GM19099 (cell line): ENCODE data around the gene FECH.

Experiments
- POLR2A ChIP-seq: IDR thresholded peaks from 3 replicates; pipeline ENCODE4 v1.6.1; 2011; ENCODE audit warnings: low read depth; ENCODE audit not compliant: insufficient read length; ENCODE audit errors: extremely low read depth

The FECH gene

DNA sequence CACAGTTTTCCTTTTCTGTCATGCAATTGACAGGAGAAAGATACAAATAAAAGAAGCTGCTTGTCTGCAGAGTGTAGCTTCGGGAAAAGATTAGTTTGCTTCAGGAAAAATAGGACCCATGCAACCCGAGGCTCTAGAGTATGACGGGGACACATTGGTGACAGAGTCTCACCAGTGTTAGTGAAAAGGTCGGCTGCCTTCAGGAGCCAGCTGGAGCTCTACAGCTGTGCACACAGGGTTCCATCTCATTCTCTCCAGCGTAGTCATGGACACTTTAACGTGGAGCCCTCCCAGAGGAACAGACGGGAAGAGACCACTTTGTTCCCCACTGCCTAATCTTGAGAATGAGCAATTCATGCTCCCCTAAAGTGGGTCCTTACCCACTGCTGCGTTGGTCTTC is 42.9 kb downstream of the FECH start:
- TF ChIP-seq POLR2A = no peak

DNA sequence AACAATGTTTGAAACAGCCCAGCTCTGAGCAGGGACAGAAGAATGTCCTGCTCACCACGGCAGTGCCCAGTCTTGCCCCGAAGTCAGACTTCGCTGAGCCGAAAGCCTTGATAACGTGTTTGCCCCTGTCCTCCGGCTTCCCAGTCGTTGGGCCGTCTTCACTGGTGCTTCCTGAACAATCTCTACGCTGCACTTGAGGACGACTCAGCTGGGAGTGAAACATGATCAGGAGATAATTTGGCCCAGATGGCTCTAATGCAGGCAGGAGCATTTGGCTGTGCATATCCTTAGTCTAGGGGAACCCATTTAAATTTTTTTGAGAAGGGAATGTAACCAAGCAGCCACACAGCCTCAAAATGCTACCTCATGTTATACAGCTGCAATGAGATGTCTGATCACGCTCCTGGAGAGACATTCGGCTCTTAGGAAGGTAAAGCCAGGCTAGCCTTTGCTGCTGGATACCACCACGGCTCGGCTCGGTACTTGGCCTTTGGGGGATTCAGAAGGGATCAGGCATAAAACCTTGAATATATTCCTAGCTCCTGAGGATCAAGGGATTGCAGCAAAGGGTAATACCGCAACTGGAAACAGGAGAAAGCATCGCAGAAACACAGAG is 43.6 kb downstream of the FECH start:
- no peak for TF ChIP-seq POLR2A

DNA sequence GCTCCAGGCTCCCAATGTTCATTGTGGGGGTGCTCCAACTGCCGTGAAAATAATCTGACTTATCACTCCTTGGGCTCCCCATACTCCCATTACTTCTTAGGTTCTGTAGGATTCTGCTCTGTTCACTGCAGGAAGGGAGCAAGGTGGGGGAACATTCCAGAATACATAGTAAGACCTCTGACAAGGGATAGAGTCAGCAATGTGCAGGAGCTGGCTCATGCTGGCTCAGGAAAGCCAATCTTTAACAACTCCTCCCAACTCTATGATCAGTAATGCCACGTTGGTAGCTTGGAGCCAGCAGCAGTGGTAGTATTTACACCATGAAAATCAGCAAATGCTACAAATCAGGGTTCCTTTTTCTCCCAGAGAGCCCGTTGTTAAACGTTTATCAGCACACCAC is 44.4 kb downstream of the FECH start:
- TF ChIP-seq POLR2A = no peak

DNA sequence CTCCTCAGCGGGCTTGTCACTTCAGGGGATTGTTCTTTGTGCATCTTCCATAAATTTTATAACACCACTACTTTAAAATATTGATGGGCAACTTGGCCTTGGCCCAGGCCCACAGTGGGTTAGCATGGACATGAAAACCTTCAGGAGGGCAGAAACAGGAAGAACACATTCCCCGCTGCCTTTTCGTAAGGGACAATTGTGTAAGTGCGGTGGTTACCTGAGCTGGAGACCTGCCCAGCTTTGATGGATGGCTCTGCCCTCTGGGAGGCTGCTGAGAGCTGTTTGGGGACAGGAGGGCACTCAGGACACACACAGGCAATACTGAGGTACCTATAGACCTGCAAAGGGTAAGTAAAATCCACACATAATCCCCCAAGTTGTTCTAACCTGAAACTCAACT is 46.8 kb downstream of the FECH start:
- TF ChIP-seq POLR2A = no peak

DNA sequence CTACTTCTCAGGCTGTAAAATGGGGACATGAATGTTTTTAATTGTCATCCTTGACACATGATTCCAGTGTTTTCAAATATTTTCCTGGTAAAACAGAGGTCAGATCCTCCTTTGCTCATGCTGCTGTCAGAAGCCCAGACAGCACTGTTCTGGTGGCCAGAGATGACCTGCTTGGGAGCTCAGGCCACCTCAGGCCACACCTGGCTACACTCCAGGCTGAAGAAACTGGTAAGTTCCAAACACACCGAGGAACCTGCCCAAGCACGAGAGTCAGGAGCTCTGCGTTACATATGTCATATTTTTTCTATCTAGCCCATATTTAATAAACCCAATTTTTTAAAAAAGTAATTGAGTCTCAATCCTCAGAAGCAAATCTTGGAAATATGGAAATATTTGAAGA is 47.9 kb downstream of the FECH start:
- TF ChIP-seq POLR2A = no peak

DNA sequence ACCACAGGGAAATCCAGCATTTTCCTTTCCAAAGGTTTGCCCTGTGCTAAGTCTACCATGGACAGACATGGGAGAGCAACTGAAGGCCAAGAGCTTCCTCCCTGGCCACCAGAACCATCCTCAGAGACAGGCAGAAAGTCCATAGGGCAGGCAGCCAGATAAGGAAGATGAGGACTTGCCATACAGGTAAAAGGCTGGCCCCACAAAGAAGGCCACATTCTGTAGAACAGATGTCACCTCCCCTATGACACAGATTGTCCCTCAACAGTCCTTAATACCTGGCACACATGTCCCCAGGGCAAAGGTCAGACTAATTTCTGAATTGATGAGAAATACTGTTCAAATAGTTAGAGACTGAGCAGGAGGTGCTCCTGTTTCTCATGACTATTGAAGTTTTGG is 52.0 kb downstream of the FECH start:
- no peak for TF ChIP-seq POLR2A

DNA sequence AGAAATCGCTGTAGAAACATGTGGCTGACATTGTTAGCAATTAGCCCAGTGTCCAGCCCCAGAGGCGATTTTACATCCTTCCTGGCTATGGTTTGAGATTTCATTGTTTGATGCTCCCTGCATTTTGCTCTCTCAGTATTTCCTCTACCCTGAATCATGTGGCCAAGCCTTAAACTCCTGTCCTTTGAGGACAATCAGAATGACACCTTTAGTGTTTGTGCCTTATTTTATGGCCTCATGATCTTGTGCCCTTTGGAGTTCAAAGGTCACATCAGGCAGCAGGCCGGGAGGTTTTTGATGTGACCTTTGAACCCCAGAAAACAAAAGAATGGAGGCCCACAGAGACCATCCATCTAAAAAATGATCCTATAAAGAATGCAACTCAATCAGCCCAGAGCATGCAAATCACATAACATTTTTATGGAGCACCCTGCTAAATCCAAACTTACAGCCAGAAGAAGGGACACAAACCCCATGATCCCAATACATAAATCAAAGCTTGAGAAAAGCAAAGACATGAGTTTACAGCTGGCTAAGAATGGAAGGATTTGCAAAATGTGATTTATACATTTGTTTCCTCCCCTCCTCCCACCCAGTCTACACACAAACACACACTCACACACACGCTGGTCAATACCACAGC is 52.5 kb downstream of the FECH start:
- no peak for TF ChIP-seq POLR2A

DNA sequence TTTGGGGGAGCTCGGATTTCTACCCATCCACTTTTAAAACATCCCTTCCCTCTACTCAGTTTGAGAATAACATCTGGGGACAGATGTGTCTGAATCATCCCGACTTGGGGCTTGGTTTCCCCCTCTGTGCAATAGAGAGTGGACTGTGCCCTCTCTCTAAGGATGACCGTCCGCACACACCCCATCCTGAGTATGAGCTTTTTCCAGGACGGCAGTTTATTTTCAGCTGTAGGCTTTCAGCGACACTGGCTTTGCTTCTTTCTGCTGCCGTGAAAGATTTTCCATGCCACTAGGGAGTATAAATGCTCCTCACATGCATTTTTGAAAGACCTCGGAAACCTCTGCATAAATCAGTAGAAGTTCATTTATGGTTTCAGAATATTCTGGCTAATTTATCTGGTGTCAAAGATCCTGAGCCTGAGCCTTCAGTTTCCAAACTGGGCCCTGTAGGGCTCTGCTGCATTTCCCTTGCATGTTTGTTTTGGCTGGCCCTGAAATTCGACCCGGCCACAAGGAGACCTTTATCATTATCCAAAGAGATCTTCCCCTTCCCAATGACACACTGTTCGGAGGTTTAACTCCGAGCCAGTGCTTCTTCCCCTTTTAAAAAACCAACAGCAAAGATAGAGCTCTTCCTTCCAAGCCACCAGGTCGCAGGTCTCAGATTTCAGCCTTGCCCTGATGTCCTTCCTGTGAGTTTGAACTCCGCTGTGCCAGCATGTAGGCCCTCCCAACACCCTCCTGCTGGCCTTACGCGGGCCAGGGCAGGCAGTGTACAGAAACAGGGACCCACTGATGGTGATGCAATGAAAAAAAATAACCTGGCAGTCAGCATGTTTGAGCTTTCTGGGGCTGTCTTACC is 53.3 kb downstream of the FECH start:
- no peak for TF ChIP-seq POLR2A

DNA sequence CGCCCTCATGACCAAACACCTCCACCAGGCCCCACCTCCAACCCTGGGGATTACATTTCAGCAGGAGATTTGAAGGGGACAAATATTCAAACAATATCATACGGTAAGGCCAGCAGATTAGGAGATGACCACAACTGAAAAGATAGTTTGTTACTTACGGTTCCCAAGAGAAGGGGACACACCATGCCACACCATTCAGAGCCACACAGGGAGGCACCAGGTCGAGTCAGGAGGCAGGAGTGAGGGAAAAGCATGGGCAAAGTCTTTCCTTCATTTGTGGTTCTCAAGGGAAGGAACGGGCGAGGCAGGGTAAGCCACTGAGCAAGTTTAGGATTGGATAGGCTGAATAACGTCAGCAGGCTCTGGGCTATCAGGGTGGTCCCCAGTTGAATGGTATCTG is 57.4 kb downstream of the FECH start:
- TF ChIP-seq POLR2A = no peak

DNA sequence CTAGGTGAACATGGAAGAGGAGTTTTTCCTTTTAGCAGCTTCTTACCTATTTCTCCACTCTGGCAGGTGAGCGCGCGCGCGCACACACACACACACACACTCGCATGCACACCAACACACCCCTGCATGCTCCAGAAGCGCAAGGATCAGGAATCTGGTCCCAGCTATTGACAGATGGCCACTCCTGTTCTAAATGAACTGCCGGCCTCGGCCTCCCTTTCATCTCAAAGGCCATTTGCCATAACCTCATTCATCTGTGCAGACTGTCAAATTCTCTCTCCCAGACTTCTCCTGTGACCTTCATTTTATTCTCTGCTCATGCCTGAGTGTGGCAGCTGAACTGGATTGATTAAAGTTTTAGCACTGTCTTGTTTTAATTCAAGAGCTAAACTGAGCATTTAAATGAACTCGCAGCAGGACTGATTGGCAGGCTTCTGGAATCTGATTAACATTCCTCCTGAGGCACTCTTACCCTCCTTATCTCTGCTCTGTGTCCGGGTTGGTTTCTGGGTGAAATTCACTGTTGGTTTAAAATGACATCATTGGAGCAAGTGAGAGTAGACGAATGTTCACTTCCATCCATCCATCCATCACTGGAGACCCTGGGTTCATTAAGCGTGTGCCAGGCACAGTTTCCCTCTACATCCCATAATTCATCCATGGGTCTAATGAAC is 58.8 kb downstream of the FECH start:
- no peak for TF ChIP-seq POLR2A

DNA sequence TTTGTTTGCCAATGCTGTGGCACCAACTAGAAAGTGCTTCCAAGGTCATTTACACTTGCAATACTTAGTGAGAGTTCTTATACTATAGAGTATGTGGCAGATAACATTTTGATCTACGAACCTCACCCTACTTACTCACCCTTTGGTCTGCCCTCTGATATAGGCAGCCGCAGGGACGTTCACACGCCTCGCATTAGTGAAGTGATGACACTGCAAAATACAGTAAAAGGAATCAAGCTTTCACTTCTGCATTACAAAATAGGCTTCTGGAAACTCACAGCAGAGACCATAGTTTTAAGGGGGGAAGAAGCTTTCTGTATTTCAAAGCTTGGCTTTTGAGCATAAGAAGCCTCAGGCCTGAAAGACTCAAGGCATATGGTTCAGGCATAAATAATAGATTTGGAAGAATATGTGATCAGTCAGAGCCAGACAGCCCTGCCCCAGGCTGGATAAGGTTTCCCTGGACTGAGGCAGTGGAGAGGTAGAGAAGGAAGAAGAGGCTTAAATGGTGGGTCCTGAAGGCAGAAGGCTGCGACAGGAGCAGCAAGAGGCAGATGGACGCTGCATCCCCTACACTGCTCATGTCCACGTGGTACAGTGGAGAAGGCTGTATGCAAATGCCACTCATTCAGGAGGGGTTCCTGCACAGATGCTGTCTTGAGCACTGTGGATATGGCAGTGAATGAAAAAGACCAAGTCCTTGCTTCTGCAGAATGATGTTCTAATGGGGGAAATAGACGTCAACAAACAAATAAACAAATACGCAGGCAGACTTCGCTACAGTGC is 63.1 kb downstream of the FECH start:
- TF ChIP-seq POLR2A = no peak

DNA sequence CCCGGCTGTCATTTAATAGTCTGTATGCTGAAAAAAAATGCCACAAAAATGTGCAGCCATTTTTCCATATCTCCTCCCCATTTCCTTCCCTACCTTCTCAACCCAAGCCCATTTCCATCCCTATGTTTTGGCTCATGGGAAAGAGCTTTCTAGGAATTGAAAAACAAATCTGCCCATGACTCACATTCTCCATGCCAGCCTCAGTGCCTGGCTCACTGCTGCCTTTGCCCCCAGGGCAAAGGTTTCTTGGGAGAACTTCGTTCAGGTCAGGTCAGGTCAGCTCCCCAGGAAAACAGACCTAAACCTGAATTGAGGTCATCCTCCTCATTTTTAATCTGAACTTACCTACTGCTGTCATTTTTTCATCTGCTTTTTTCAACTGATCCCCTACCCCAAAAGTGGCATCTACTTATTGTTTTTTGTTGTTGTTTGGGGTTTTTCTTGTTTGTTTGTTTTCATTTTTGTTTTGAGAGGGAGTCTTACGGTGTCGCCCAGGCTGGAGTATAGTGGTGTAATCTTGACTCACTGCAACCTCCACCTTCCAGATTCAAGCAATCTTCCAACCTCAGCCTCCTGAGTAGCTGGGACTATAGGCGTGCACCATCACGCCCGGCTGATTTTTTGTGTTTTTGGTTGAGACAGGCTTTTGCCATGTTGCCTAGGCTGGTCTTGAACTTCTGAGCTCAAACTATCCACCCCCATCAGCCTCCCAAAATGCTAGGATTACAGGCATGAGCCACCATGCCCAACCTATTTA is 66.7 kb downstream of the FECH start:
- TF ChIP-seq POLR2A = no peak

DNA sequence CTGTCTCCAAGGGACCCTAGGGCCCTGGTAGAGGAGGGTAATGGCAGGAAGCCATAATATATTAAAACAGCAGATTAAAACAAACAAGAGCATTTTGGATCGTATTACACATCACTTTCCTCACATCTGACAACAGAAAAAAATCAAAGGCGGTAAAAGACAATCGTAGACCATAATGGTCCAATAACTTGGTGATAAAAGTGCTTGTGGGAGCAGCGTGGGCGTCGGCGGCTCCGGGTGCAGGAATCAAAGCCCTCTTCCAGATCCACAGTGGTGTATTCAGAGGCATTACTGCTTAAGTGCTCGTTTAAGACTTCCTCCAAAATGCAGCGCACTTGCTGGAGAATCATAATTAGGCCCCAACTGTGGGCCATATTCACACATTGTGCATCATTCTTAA is 68.0 kb downstream of the FECH start:
- TF ChIP-seq POLR2A = no peak

DNA sequence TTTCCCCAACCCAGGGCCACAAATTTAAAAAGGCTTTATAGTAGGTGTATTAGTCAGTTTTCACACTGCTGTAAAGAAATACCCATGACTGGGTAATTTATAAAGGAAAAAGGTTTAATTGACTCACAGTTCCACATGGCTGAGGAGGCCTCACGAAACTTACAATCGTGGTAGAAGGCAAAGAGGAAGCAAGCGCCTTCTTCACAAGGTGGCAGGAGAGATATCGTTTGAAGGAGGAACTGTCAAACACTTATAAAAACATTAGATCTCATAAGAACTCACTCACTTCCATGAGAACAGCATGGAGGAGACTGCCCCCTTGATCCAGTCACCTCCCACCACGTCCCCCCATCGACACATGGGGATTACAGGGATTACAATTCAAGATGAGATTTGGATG is 70.4 kb downstream of the FECH start:
- TF ChIP-seq POLR2A = no peak
